ENCODE measurements around the gene TMEM145. TPM values are rescaled to one million over a fixed set of nuclear protein-coding genes. Genes with fewer than 3 reads are reported as not detected.

The TMEM145 gene
- total and polyA plus RNA-seq, 9 of the 15 experiments (the other 6 are each of a cell fraction or from before 2014, with no cell fraction given) = 0.80 to 5.5 (median 1.9) TPM; not detected in 3

GRCh38 chr19:42279902-42280814 is 33.0 kb upstream of the TMEM145 start (continued):
- TF ChIP-seq, protein P1, sequence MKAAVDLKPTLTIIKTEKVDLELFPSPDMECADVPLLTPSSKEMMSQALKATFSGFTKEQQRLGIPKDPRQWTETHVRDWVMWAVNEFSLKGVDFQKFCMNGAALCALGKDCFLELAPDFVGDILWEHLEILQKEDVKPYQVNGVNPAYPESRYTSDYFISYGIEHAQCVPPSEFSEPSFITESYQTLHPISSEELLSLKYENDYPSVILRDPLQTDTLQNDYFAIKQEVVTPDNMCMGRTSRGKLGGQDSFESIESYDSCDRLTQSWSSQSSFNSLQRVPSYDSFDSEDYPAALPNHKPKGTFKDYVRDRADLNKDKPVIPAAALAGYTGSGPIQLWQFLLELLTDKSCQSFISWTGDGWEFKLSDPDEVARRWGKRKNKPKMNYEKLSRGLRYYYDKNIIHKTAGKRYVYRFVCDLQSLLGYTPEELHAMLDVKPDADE (conservative IDR thresholded peaks at IDR 0.05; ENCODE audit: control insufficient read depth, low read depth, low read length) = peak; percentile 39; the same call in 1 of the 2 replicates
- TF ChIP-seq CREB3L1 (IDR thresholded peaks at IDR 0.05; ENCODE audit: borderline replicate concordance, low read depth) (0 out of 2 replicates have a peak, but pooled peaks have one; percentile 35), ATF2 (CRISPR knock-in tag; IDR thresholded peaks at IDR 0.05) (no peak), ZEB2 (IDR thresholded peaks at IDR 0.05) (no peak), CXXC5 (CRISPR knock-in tag; IDR thresholded peaks at IDR 0.05) (peak; percentile 66), ETV1 (tag; conservative IDR thresholded peaks at IDR 0.05; ENCODE audit: low read depth) (no peak), GABPB1 (CRISPR knock-in tag; IDR thresholded peaks at IDR 0.05) (peak; percentile 55; the same call in 1 of the 2 replicates)
- TF ChIP-seq, protein P2, sequence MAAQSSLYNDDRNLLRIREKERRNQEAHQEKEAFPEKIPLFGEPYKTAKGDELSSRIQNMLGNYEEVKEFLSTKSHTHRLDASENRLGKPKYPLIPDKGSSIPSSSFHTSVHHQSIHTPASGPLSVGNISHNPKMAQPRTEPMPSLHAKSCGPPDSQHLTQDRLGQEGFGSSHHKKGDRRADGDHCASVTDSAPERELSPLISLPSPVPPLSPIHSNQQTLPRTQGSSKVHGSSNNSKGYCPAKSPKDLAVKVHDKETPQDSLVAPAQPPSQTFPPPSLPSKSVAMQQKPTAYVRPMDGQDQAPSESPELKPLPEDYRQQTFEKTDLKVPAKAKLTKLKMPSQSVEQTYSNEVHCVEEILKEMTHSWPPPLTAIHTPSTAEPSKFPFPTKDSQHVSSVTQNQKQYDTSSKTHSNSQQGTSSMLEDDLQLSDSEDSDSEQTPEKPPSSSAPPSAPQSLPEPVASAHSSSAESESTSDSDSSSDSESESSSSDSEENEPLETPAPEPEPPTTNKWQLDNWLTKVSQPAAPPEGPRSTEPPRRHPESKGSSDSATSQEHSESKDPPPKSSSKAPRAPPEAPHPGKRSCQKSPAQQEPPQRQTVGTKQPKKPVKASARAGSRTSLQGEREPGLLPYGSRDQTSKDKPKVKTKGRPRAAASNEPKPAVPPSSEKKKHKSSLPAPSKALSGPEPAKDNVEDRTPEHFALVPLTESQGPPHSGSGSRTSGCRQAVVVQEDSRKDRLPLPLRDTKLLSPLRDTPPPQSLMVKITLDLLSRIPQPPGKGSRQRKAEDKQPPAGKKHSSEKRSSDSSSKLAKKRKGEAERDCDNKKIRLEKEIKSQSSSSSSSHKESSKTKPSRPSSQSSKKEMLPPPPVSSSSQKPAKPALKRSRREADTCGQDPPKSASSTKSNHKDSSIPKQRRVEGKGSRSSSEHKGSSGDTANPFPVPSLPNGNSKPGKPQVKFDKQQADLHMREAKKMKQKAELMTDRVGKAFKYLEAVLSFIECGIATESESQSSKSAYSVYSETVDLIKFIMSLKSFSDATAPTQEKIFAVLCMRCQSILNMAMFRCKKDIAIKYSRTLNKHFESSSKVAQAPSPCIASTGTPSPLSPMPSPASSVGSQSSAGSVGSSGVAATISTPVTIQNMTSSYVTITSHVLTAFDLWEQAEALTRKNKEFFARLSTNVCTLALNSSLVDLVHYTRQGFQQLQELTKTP (IDR thresholded peaks at IDR 0.05; ENCODE audit: low read depth in 1 of 2, partially characterized antibody in 2 of 2) = no peak
- TF ChIP-seq, protein P3, sequence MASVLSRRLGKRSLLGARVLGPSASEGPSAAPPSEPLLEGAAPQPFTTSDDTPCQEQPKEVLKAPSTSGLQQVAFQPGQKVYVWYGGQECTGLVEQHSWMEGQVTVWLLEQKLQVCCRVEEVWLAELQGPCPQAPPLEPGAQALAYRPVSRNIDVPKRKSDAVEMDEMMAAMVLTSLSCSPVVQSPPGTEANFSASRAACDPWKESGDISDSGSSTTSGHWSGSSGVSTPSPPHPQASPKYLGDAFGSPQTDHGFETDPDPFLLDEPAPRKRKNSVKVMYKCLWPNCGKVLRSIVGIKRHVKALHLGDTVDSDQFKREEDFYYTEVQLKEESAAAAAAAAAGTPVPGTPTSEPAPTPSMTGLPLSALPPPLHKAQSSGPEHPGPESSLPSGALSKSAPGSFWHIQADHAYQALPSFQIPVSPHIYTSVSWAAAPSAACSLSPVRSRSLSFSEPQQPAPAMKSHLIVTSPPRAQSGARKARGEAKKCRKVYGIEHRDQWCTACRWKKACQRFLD (CRISPR knock-in tag; IDR thresholded peaks at IDR 0.05) = no peak
- TF ChIP-seq, protein P4, sequence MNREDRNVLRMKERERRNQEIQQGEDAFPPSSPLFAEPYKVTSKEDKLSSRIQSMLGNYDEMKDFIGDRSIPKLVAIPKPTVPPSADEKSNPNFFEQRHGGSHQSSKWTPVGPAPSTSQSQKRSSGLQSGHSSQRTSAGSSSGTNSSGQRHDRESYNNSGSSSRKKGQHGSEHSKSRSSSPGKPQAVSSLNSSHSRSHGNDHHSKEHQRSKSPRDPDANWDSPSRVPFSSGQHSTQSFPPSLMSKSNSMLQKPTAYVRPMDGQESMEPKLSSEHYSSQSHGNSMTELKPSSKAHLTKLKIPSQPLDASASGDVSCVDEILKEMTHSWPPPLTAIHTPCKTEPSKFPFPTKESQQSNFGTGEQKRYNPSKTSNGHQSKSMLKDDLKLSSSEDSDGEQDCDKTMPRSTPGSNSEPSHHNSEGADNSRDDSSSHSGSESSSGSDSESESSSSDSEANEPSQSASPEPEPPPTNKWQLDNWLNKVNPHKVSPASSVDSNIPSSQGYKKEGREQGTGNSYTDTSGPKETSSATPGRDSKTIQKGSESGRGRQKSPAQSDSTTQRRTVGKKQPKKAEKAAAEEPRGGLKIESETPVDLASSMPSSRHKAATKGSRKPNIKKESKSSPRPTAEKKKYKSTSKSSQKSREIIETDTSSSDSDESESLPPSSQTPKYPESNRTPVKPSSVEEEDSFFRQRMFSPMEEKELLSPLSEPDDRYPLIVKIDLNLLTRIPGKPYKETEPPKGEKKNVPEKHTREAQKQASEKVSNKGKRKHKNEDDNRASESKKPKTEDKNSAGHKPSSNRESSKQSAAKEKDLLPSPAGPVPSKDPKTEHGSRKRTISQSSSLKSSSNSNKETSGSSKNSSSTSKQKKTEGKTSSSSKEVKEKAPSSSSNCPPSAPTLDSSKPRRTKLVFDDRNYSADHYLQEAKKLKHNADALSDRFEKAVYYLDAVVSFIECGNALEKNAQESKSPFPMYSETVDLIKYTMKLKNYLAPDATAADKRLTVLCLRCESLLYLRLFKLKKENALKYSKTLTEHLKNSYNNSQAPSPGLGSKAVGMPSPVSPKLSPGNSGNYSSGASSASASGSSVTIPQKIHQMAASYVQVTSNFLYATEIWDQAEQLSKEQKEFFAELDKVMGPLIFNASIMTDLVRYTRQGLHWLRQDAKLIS (CRISPR knock-in tag; IDR thresholded peaks at IDR 0.05) = 0 out of 2 replicates have a peak, but pooled peaks have one; percentile 58

All from K562 (cell line).